Neural cell (in vitro differentiated cells): ENCODE data around the gene HSD17B8. TPM values are rescaled to one million over a fixed set of nuclear protein-coding genes. Genes with fewer than 3 reads are reported as not detected.

Source experiments
- H2AFZ ChIP-seq: fragments of 200-600, 300-800 bp; sonication (generic), shearing (Covaris generic); 2 replicates; pipeline ENCODE4 v1.6.0; 2014; ENCODE audit warnings: low read depth, mild to moderate bottlenecking, antibody characterized with exemption, low read length, moderate library complexity
- H3F3A ChIP-seq: fragments of 200-600 bp; shearing (Covaris generic); 2 replicates; pipeline ENCODE4 v1.6.1; 2016; ENCODE audit warnings: mild to moderate bottlenecking, moderate library complexity, mixed read lengths, antibody characterized with exemption, low read length; ENCODE audit not compliant: insufficient read depth, poor library complexity, severe bottlenecking
- H3K27ac ChIP-seq: fragments of 200-600, 300-800 bp; sonication (generic), shearing (Covaris generic); 2 replicates; pipeline ENCODE4 v1.5.1; 2014; ENCODE audit warnings: mild to moderate bottlenecking, low read length, moderate library complexity
- H3K27me3 ChIP-seq: fragments of 300-800, 200-600 bp; sonication (generic), shearing (Covaris generic); 2 replicates; pipeline ENCODE4 v1.6.0; 2014; ENCODE audit warnings: mild to moderate bottlenecking, low read depth, low read length, moderate library complexity; ENCODE audit not compliant: insufficient read depth
- H3K36me3 ChIP-seq: fragments of 300-800, 200-600 bp; sonication (generic), shearing (Covaris generic); 2 replicates; pipeline ENCODE4 v1.5.1; 2014; ENCODE audit warnings: mild to moderate bottlenecking, antibody characterized with exemption, low read length, moderate library complexity; ENCODE audit not compliant: insufficient read depth
- H3K4me2 ChIP-seq: fragments of 300-800, 200-600 bp; sonication (generic), shearing (Covaris generic); 2 replicates; pipeline ENCODE4 v1.6.0; 2014; ENCODE audit warnings: mild to moderate bottlenecking, low read length
- H3K4me3 ChIP-seq: fragments of 300-800, 200-600 bp; sonication (generic), shearing (Covaris generic); 2 replicates; pipeline ENCODE4 v1.5.1; 2014; ENCODE audit warnings: mild to moderate bottlenecking, low read length, moderate library complexity
- H3K79me2 ChIP-seq: fragments of 200-600 bp; shearing (Covaris generic); replicated peaks from 2 replicates; pipeline ENCODE4 v1.6.0; 2014; ENCODE audit warnings: mild to moderate bottlenecking, low read length, moderate library complexity; ENCODE audit not compliant: insufficient read depth
- H3K9ac ChIP-seq: fragments of 300-800, 200-600 bp; sonication (generic), shearing (Covaris generic); 2 replicates; pipeline ENCODE4 v1.6.1; 2016; ENCODE audit warnings: mild to moderate bottlenecking, low read length, mixed read lengths
- H3K9me2 ChIP-seq: fragments of 200-600 bp; shearing (Covaris generic); 2 replicates; pipeline ENCODE4 v1.6.1; 2016; ENCODE audit warnings: mild to moderate bottlenecking, low read length, mixed read lengths; ENCODE audit not compliant: insufficient read depth
- H3K9me3 ChIP-seq: fragments of 200-600, 300-800 bp; sonication (generic), shearing (Covaris generic); 2 replicates; pipeline ENCODE4 v1.6.1; 2016; ENCODE audit warnings: mild to moderate bottlenecking, mixed run types, low read length, moderate library complexity, mixed read lengths
- H4K20me1 ChIP-seq: fragments of 200-600 bp; shearing (Covaris generic); 2 replicates; pipeline ENCODE4 v1.6.1; 2016; ENCODE audit warnings: mild to moderate bottlenecking, mixed run types; ENCODE audit not compliant: insufficient read depth
- CTCF ChIP-seq: fragments of 450-650 bp; IDR thresholded peaks from 2 replicates; pipeline ENCODE4 v1.5.1; 2014; ENCODE audit warnings: antibody characterized with exemption, mild to moderate bottlenecking, moderate library complexity; ENCODE audit not compliant: poor library complexity, severe bottlenecking
- EP300 ChIP-seq: fragments of 450-650 bp; conservative IDR thresholded peaks from 2 replicates; pipeline ENCODE4 v1.6.1; 2014; ENCODE audit warnings: antibody characterized with exemption, mild to moderate bottlenecking, moderate library complexity; ENCODE audit not compliant: poor library complexity, severe bottlenecking
- EZH2 ChIP-seq: fragments of 200-600, 300-800 bp; shearing (Covaris generic), sonication (generic); IDR thresholded peaks from 2 replicates; pipeline ENCODE4 v1.6.1; 2014; ENCODE audit warnings: antibody characterized with exemption, low read length, borderline replicate concordance, mild to moderate bottlenecking; ENCODE audit not compliant: insufficient read depth, poor library complexity, severe bottlenecking
- MXI1 ChIP-seq: fragments of 450-650 bp; conservative IDR thresholded peaks from 2 replicates; pipeline ENCODE4 v1.6.1; 2014; ENCODE audit warnings: antibody characterized with exemption, mild to moderate bottlenecking; ENCODE audit not compliant: poor library complexity, severe bottlenecking
- POLR2AphosphoS5 ChIP-seq: IDR thresholded peaks from 2 replicates; pipeline ENCODE4 v1.6.1; 2012
- RAD21 ChIP-seq: fragments of 450-650 bp; conservative IDR thresholded peaks from 2 replicates; pipeline ENCODE4 v1.6.1; 2014; ENCODE audit warnings: antibody characterized with exemption, mild to moderate bottlenecking, moderate library complexity
- REST ChIP-seq: IDR thresholded peaks from 2 replicates; pipeline ENCODE4 v1.6.1; 2012; ENCODE audit warnings: borderline replicate concordance
- SMC3 ChIP-seq: fragments of 450-650 bp; conservative IDR thresholded peaks from 2 replicates; pipeline ENCODE4 v1.6.1; 2014; ENCODE audit warnings: antibody characterized with exemption, mild to moderate bottlenecking, moderate library complexity; ENCODE audit not compliant: poor library complexity
- TAF1 ChIP-seq: IDR thresholded peaks from 2 replicates; pipeline ENCODE4 v1.6.1; 2012; ENCODE audit warnings: low read depth
- polyA plus RNA-seq: library from polyadenylated mRNA; depleted of rRNA; stranded (reverse); fragments of >200 nt; gene quantifications from 2 replicates; pipeline ENCODE4 v1.2.3, GENCODE V29; 2014

HSD17B8 gene
- polyA plus RNA-seq, 1 donor from 2014 or later, result 7.3 TPM

- Histone ChIP-seq H3K9ac (no peak overlapping the region), H3K4me2 (no peak overlapping the region), H3K9me3 (no peaks in the 10 kb centered on the region), H3K4me3 (peak overlapping the region; percentile 62), H3K36me3 (peaks cover 6% of the 10 kb centered on the region), H3K27me3 (peaks cover 5% of the 10 kb centered on the region), H4K20me1 (no peaks in the 10 kb centered on the region), H3K27ac (no peak overlapping the region), H3K9me2 (no peaks in the 10 kb centered on the region), H3K79me2 (peaks cover 15% of the 10 kb centered on the region), H3F3A (no peaks in the 10 kb centered on the region), H2AFZ (no peak overlapping the region)
- TF ChIP-seq EZH2 (no peak), REST (no peak), CTCF (no peak), RAD21 (no peak), POLR2AphosphoS5 (no peak)
Observed at GRCh38 chr6:33213989-33214335, 9.5 kb downstream of the HSD17B8 start.

GRCh38 chr6:33215271-33216116, 11.0 kb downstream of the HSD17B8 start:
- peaks cover 5% of the 10 kb centered on the region for H3K27me3 ChIP-seq
- H3K9me2 ChIP-seq, result no peaks in the 10 kb centered on the region
- H3K79me2 ChIP-seq, result no peaks in the 10 kb centered on the region

More at GRCh38 chr6:33215271-33216116, 11.0 kb downstream of the HSD17B8 start:
- no peak overlapping the region for H3K27ac ChIP-seq
- no peaks in the 10 kb centered on the region for H3K36me3 ChIP-seq
- TF ChIP-seq EZH2 (no peak), TAF1 (no peak), RAD21 (no peak), EP300 (no peak), CTCF (no peak), SMC3 (no peak), REST (no peak), POLR2AphosphoS5 (no peak), MXI1 (no peak)
- no peak overlapping the region for H3K4me3 ChIP-seq
- H4K20me1 ChIP-seq, result no peaks in the 10 kb centered on the region
- H3F3A ChIP-seq, result no peaks in the 10 kb centered on the region
- H3K4me2 ChIP-seq, result no peak overlapping the region
- H2AFZ ChIP-seq, result no peak overlapping the region
- H3K9ac ChIP-seq, result no peak overlapping the region
- no peaks in the 10 kb centered on the region for H3K9me3 ChIP-seq
